HG03439 (cell line): ENCODE data around the gene OR2M2.

ENCODE experiments used
- ATAC-seq: cut with Tn5 transposase; IDR thresholded peaks from one replicate; pipeline ENCODE4 v1.9.1; 2021; ENCODE audit warnings: mild to moderate bottlenecking, moderate library complexity; ENCODE audit not compliant: unreplicated experiment

The OR2M2 gene

GRCh38 chr1:248174521-248174920, at the start of gene OR2M2:
TSS of gene OR2M2 (plus strand) at chr1:248174821. CDS start at chr1:248179986, 5,165 bp downstream.
- no peak for ATAC-seq

- no peak for ATAC-seq
Observed at GRCh38 chr1:248127653-248128052, 47.0 kb upstream of the OR2M2 start.

- ATAC-seq = no peak
Observed at GRCh38 chr1:248136811-248137210, 37.8 kb upstream of the OR2M2 start.

- ATAC-seq = no peak
Observed at GRCh38 chr1:248140846-248141245, 33.8 kb upstream of the OR2M2 start.

GRCh38 chr1:248143311-248143710, 31.3 kb upstream of the OR2M2 start:
- ATAC-seq = no peak

- no peak for ATAC-seq
Observed at GRCh38 chr1:248144513-248145198, 30.0 kb upstream of the OR2M2 start, which contains the start of gene OR2M5. TSS of gene OR2M5 (plus strand) at chr1:248145148. CDS start at chr1:248145148, 0 bp downstream.

- ATAC-seq = no peak
Observed at GRCh38 chr1:248152056-248152827, 22.4 kb upstream of the OR2M2 start.

- no peak for ATAC-seq
Observed at GRCh38 chr1:248155927-248156326, 18.7 kb upstream of the OR2M2 start.

GRCh38 chr1:248158758-248159157, 15.9 kb upstream of the OR2M2 start:
- no peak for ATAC-seq

- no peak for ATAC-seq
Observed at GRCh38 chr1:248164031-248164430, 10.6 kb upstream of the OR2M2 start.

- no peak for ATAC-seq
Observed at GRCh38 chr1:248165186-248165585, 9.4 kb upstream of the OR2M2 start.

- ATAC-seq = no peak
Observed at GRCh38 chr1:248183996-248184395, 9.4 kb downstream of the OR2M2 start.

- ATAC-seq = no peak
Observed at GRCh38 chr1:248187363-248187762, 12.7 kb downstream of the OR2M2 start.

GRCh38 chr1:248189026-248189425, 14.4 kb downstream of the OR2M2 start:
- no peak for ATAC-seq

GRCh38 chr1:248194117-248194516, 19.5 kb downstream of the OR2M2 start:
- no peak for ATAC-seq

GRCh38 chr1:248196965-248197364, 22.3 kb downstream of the OR2M2 start, which contains the start of gene OR2M3:
TSS of gene OR2M3 (plus strand) at chr1:248197265. CDS start at chr1:248203068, 5,803 bp downstream.
- ATAC-seq = no peak

GRCh38 chr1:248215880-248216279, 41.3 kb downstream of the OR2M2 start:
- ATAC-seq = no peak

- no peak for ATAC-seq
Observed at GRCh38 chr1:248225537-248225936, 50.9 kb downstream of the OR2M2 start.

GRCh38 chr1:248229360-248229908, 54.8 kb downstream of the OR2M2 start:
- ATAC-seq = no peak
